IMR-90 (cell line): ENCODE measurements around the gene PRELID1. TPM values are rescaled to one million over a fixed set of nuclear protein-coding genes. Genes with fewer than 3 reads are reported as not detected.

Source experiments
- ATAC-seq: fragments of 200-7000 bp; cut with Tn5 transposase; 2 replicates; pipeline ENCODE4 v1.9.1; 2020; ENCODE audit warnings: low read depth, mild to moderate bottlenecking, moderate library complexity
- BruUV-seq: library from RNA; stranded (reverse); fragments of 400-500 nt; replicated peaks from 2 replicates; lab custom pipeline; 2021; lab: Mats Ljungman, UMichigan
- CTCF ChIA-PET: fragments of 300-600 bp; formaldehyde crosslinking; extraction: SDS; loops from one replicate; lab custom pipeline; 2021; ENCODE audit warnings: antibody characterized with exemption; lab: Yijun Ruan, JAX
- POLR2A ChIA-PET: fragments of 300-600 bp; sonication (Branson Sonifier 250); formaldehyde crosslinking; loops from one replicate; lab custom pipeline; 2022; ENCODE audit warnings: antibody characterized with exemption; ENCODE audit not compliant: unreplicated experiment; lab: Charles Lee
- DNase-seq: peaks from one replicate; pipeline ENCODE4 v3.0.0; 2013
- H2AFZ ChIP-seq: replicated peaks from 2 replicates; pipeline ENCODE3; 2013; ENCODE audit warnings: low read length, mild to moderate bottlenecking; ENCODE audit not compliant: poor library complexity
- H2AK5ac ChIP-seq: 2 replicates; pipeline ENCODE4 v1.6.1; 2013; ENCODE audit warnings: low read depth, low read length, inconsistent platforms
- H2AK9ac ChIP-seq: replicated peaks from 2 replicates; pipeline ENCODE3; 2013; ENCODE audit warnings: mild to moderate bottlenecking, low read depth, low read length, moderate library complexity; ENCODE audit not compliant: poor library complexity
- H2BK120ac ChIP-seq: 2 replicates; pipeline ENCODE4 v1.6.1; 2013; ENCODE audit warnings: low read depth, low read length, inconsistent platforms
- H2BK15ac ChIP-seq: 3 replicates; pipeline ENCODE4 v1.6.1; 2013; ENCODE audit warnings: low read depth, low read length, inconsistent platforms
- H2BK20ac ChIP-seq: 2 replicates; pipeline ENCODE4 v1.6.1; 2013; ENCODE audit warnings: low read depth, mild to moderate bottlenecking, inconsistent platforms, low read length, moderate library complexity
- H2BK5ac ChIP-seq: 2 replicates; pipeline ENCODE4 v1.6.1; 2013; ENCODE audit warnings: mild to moderate bottlenecking, low read depth, low read length, inconsistent platforms; ENCODE audit not compliant: poor library complexity, severe bottlenecking
- H3K14ac ChIP-seq: replicated peaks from 2 replicates; pipeline ENCODE4 v1.6.1; 2013; ENCODE audit warnings: low read depth, low read length, inconsistent platforms
- H3K18ac ChIP-seq: 2 replicates; pipeline ENCODE4 v1.6.1; 2013; ENCODE audit warnings: low read depth, low read length, control low read depth
- H3K23ac ChIP-seq: 2 replicates; pipeline ENCODE4 v1.6.1; 2013; ENCODE audit warnings: low read depth, low read length, inconsistent platforms
- H3K27ac ChIP-seq: 2 replicates; pipeline ENCODE4 v1.5.1; 2013; ENCODE audit warnings: mild to moderate bottlenecking, control low read depth, low read length; ENCODE audit not compliant: insufficient read depth
- H3K27me3 ChIP-seq: 2 replicates; pipeline ENCODE4 v1.6.1; 2013; ENCODE audit warnings: low read length; ENCODE audit not compliant: control insufficient read depth, insufficient read depth
- H3K36me3 ChIP-seq: 2 replicates; pipeline ENCODE4 v1.6.1; 2013; ENCODE audit warnings: low read length, mixed read lengths; ENCODE audit not compliant: control insufficient read depth, insufficient read depth
- H3K4ac ChIP-seq: 2 replicates; pipeline ENCODE4 v1.6.1; 2013; ENCODE audit warnings: low read depth, low read length, inconsistent platforms
- H3K4me1 ChIP-seq: 2 replicates; pipeline ENCODE4 v1.6.1; 2013; ENCODE audit warnings: low read length, mixed read lengths; ENCODE audit not compliant: control insufficient read depth, insufficient read depth
- H3K4me2 ChIP-seq: 2 replicates; pipeline ENCODE4 v1.6.1; 2013; ENCODE audit warnings: low read depth, mild to moderate bottlenecking, control low read depth, low read length, moderate library complexity
- H3K4me3 ChIP-seq: 2 replicates; pipeline ENCODE4 v1.5.1; 2013; ENCODE audit warnings: low read depth, mild to moderate bottlenecking, control low read depth, low read length, moderate library complexity; ENCODE audit not compliant: insufficient read depth
- H3K56ac ChIP-seq: 2 replicates; pipeline ENCODE4 v1.6.1; 2013; ENCODE audit warnings: low read length, inconsistent platforms; ENCODE audit not compliant: insufficient read depth; ENCODE audit errors: extremely low read depth
- H3K79me1 ChIP-seq, 2 experiments: 2 replicates each; pipeline ENCODE4 v1.6.1; 2013; ENCODE audit warnings: low read length in 2 of 2, inconsistent platforms in 1 of 2, low read depth in 1 of 2
- H3K9ac ChIP-seq: 2 replicates; pipeline ENCODE4 v1.6.1; 2013; ENCODE audit warnings: low read depth, low read length, control low read depth
- H3K9me1 ChIP-seq: 2 replicates; pipeline ENCODE4 v1.6.1; 2013; ENCODE audit warnings: low read length, inconsistent platforms; ENCODE audit not compliant: insufficient read depth
- H3K9me3 ChIP-seq: 2 replicates; pipeline ENCODE4 v1.6.1; 2013; ENCODE audit warnings: low read length; ENCODE audit not compliant: control insufficient read depth, insufficient read depth
- H4K20me1 ChIP-seq: 2 replicates; pipeline ENCODE4 v1.6.1; 2013; ENCODE audit warnings: low read length, inconsistent platforms; ENCODE audit not compliant: insufficient read depth
- H4K5ac ChIP-seq: 2 replicates; pipeline ENCODE4 v1.6.1; 2013; ENCODE audit warnings: mild to moderate bottlenecking, low read depth, low read length, control low read depth
- H4K8ac ChIP-seq, 2 experiments: 2 replicates each; pipeline ENCODE4 v1.6.1; 2013; ENCODE audit warnings: low read depth in 2 of 2, low read length in 2 of 2, control low read depth in 1 of 2, inconsistent platforms in 1 of 2
- H4K91ac ChIP-seq: 2 replicates; pipeline ENCODE4 v1.6.1; 2013; ENCODE audit warnings: low read depth, low read length, inconsistent platforms; ENCODE audit not compliant: insufficient read depth
- BHLHE40 ChIP-seq: fragments of 150-350 bp; IDR thresholded peaks from 2 replicates; pipeline ENCODE4 v1.6.1; 2016; ENCODE audit warnings: mild to moderate bottlenecking, low read depth, low read length
- CEBPB ChIP-seq: IDR thresholded peaks from 2 replicates; pipeline ENCODE4 v1.6.1; 2012; ENCODE audit warnings: low read depth, low read length, improper control_type of control experiment
- CHD1 ChIP-seq: IDR thresholded peaks from 2 replicates; pipeline ENCODE4 v1.6.1; 2012; ENCODE audit warnings: low read depth, low read length, improper control_type of control experiment
- FOS ChIP-seq: fragments of 150-350 bp; IDR thresholded peaks from 2 replicates; pipeline ENCODE4 v1.6.1; 2016; ENCODE audit warnings: low read depth, low read length
- MAFK ChIP-seq: IDR thresholded peaks from 2 replicates; pipeline ENCODE4 v1.6.1; 2012; ENCODE audit warnings: low read depth, low read length, improper control_type of control experiment
- MAZ ChIP-seq: IDR thresholded peaks from 2 replicates; pipeline ENCODE4 v1.6.1; 2012; ENCODE audit warnings: low read depth, mild to moderate bottlenecking, low read length, improper control_type of control experiment, moderate library complexity, borderline replicate concordance
- MXI1 ChIP-seq: IDR thresholded peaks from 2 replicates; pipeline ENCODE4 v1.6.1; 2012; ENCODE audit warnings: low read depth, mild to moderate bottlenecking, low read length, moderate library complexity, borderline replicate concordance
- NFE2L2 ChIP-seq: fragments of 150-350 bp; IDR thresholded peaks from 2 replicates; pipeline ENCODE4 v1.6.1; 2016; ENCODE audit warnings: low read depth, mild to moderate bottlenecking, low read length
- POLR2A ChIP-seq: IDR thresholded peaks from 2 replicates; pipeline ENCODE4 v1.6.1; 2012; ENCODE audit warnings: mild to moderate bottlenecking, low read depth, low read length
- RAD21 ChIP-seq: IDR thresholded peaks from 2 replicates; pipeline ENCODE4 v1.6.1; 2012; ENCODE audit warnings: low read length, improper control_type of control experiment
- RCOR1 ChIP-seq: IDR thresholded peaks from 2 replicates; pipeline ENCODE4 v1.6.1; 2012; ENCODE audit warnings: mild to moderate bottlenecking, low read length, improper control_type of control experiment; ENCODE audit not compliant: insufficient replicate concordance
- RFX5 ChIP-seq: IDR thresholded peaks from 2 replicates; pipeline ENCODE4 v1.8.0; 2012; ENCODE audit warnings: low read depth, mild to moderate bottlenecking, low read length, moderate library complexity
- SMC3 ChIP-seq: fragments of 150-350 bp; IDR thresholded peaks from 2 replicates; pipeline ENCODE4 v1.6.1; 2016; ENCODE audit warnings: low read depth, mild to moderate bottlenecking, antibody characterized with exemption, low read length, moderate library complexity
- WGBS, 2 experiments: methylation state at CpG; one replicate each; pipeline versions ENCODE4 v1.1.5 to v1.1.7; 2013; ENCODE audit warnings: missing lambda C conversion rate in 2 of 2; ENCODE audit not compliant: insufficient read length in 1 of 2; ENCODE audit errors: extremely low coverage in 2 of 2; 5-methylcytosine and 5-hydroxymethylcytosine counted together
- dilution Hi-C: fragments of 300-500 bp; cut with HindIII; formaldehyde crosslinking; loops from one replicate; pipeline ENCODE4 v1.14.3; 2018; ENCODE audit warnings: low sequenced_read_pairs; ENCODE audit not compliant: unreplicated experiment
- in situ Hi-C: fragments of 300-500 bp; cut with MboI; formaldehyde crosslinking; loops from 3 replicates; pipeline ENCODE4 v1.14.3; 2019; ENCODE audit warnings: low sequenced_read_pairs, inconsistent platforms, mixed read lengths
- intact Hi-C: fragments of 100-400 bp; cut with micrococcal nuclease; formaldehyde crosslinking; loops from 2 replicates; pipeline ENCODE4 v1.10.0; 2022
- polyA plus RNA-seq, 3 experiments: library from polyadenylated mRNA; depleted of rRNA; stranded (reverse); fragments of >200 nt; gene quantifications; 2 replicates each; pipeline ENCODE4 v1.2.3, GENCODE V29; 2012; ENCODE audit warnings: low replicate concordance in 1 of 3
- total RNA-seq: library from RNA; depleted of rRNA; stranded (reverse); fragments of >200 nt; gene quantifications from 2 replicates; pipeline ENCODE4 v1.2.3, GENCODE V29; 2012
- TF ChIP-seq, protein P1 (sequence below): fragments of 150-350 bp; IDR thresholded peaks from 2 replicates; pipeline ENCODE4 v1.6.1; 2016; ENCODE audit warnings: low read depth, mild to moderate bottlenecking, low read length, moderate library complexity, borderline replicate concordance
- TF ChIP-seq, protein P2 (sequence below): conservative IDR thresholded peaks from 2 replicates; pipeline ENCODE4 v1.5.1; 2012; ENCODE audit warnings: mild to moderate bottlenecking, low read depth, low read length, improper control_type of control experiment
- TF ChIP-seq, protein P3 (sequence below): fragments of 150-350 bp; IDR thresholded peaks from 2 replicates; pipeline ENCODE4 v1.6.1; 2017; ENCODE audit warnings: mild to moderate bottlenecking, antibody characterized with exemption, low read length, low read depth

The PRELID1 gene
- total and polyA plus RNA-seq, 2 of the 4 experiments (the other 2 are of a cell fraction) = 116 to 239 TPM

DNA sequence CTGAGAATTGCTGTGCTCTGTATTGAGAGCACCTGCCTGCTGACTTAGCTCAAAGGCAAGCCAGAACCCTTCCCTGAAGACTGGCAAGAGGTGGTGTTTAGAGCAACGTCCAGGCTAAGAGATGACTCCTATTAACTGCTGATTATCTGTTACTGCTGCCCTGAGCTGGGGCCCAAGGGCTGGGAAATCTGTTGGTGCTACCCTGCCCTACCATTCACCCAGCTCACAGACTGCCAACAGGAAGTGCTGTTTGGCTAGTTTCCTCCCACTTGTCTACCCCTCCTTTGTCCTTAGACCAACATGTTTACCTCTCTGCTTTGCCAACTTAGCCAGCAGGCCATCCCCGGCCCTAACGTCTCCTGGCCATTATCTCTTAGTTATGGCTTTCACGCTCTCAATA, 7.0 kb upstream of the PRELID1 start:
- Histone ChIP-seq H2BK5ac (no peak overlapping the region), H3K9ac (no peak overlapping the region), H3K79me1 (peaks cover 5 to 26% of the 10 kb centered on the region in 2 experiments), H4K8ac (no peak overlapping the region), H2AK5ac (no peak overlapping the region), H3K27ac (no peak overlapping the region), H2BK120ac (no peak overlapping the region), H2AK9ac (no peak overlapping the region), H3K4me2 (no peak overlapping the region), H3K27me3 (no peaks in the 10 kb centered on the region), H3K4me1 (peaks cover 5% of the 10 kb centered on the region; the same call in 1 of the 2 replicates), H4K20me1 (no peaks in the 10 kb centered on the region), H2BK20ac (no peak overlapping the region), H3K9me3 (no peaks in the 10 kb centered on the region), H3K23ac (no peak overlapping the region), H3K56ac (no peak overlapping the region), H3K4ac (no peak overlapping the region), H3K4me3 (no peak overlapping the region), H2BK15ac (no peak overlapping the region), H3K9me1 (0 out of 2 replicates have a peak, but pooled peaks cover under 1% of the 10 kb centered on the region), H4K91ac (no peak overlapping the region), H2AFZ (no peak overlapping the region), H3K18ac (no peak overlapping the region), H3K36me3 (peaks cover 50% of the 10 kb centered on the region), H4K5ac (no peak overlapping the region), H3K14ac (no peak overlapping the region)
- ChIA-PET POLR2A (no interaction called here), CTCF (interaction anchor here (1.4 to 2.6 kb wide), 2 partner anchors 12 to 13 kb away, joined by 3 to 8 read pairs; no protein-coding TSS in a partner anchor)
- dilution Hi-C loops = no loop called here
- WGBS, 2 experiments = 67% methylated on average over 1 of the region's 4 CpGs; no CpG with 5 or more reads in 1 of the 2 experiments
- no peak for TF ChIP-seq CEBPB
- TF ChIP-seq CHD1 = no peak
- TF ChIP-seq RFX5 = no peak
- no peak for TF ChIP-seq POLR2A
- TF ChIP-seq, protein P1, sequence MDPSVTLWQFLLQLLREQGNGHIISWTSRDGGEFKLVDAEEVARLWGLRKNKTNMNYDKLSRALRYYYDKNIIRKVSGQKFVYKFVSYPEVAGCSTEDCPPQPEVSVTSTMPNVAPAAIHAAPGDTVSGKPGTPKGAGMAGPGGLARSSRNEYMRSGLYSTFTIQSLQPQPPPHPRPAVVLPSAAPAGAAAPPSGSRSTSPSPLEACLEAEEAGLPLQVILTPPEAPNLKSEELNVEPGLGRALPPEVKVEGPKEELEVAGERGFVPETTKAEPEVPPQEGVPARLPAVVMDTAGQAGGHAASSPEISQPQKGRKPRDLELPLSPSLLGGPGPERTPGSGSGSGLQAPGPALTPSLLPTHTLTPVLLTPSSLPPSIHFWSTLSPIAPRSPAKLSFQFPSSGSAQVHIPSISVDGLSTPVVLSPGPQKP = no peak
- TF ChIP-seq RAD21 = no peak
- TF ChIP-seq, protein P2, sequence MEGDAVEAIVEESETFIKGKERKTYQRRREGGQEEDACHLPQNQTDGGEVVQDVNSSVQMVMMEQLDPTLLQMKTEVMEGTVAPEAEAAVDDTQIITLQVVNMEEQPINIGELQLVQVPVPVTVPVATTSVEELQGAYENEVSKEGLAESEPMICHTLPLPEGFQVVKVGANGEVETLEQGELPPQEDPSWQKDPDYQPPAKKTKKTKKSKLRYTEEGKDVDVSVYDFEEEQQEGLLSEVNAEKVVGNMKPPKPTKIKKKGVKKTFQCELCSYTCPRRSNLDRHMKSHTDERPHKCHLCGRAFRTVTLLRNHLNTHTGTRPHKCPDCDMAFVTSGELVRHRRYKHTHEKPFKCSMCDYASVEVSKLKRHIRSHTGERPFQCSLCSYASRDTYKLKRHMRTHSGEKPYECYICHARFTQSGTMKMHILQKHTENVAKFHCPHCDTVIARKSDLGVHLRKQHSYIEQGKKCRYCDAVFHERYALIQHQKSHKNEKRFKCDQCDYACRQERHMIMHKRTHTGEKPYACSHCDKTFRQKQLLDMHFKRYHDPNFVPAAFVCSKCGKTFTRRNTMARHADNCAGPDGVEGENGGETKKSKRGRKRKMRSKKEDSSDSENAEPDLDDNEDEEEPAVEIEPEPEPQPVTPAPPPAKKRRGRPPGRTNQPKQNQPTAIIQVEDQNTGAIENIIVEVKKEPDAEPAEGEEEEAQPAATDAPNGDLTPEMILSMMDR = no peak
- no peak for TF ChIP-seq RCOR1
- TF ChIP-seq MAZ = no peak
- TF ChIP-seq MAFK = no peak
- TF ChIP-seq SMC3 = no peak
- TF ChIP-seq FOS = no peak
- TF ChIP-seq, protein P3, sequence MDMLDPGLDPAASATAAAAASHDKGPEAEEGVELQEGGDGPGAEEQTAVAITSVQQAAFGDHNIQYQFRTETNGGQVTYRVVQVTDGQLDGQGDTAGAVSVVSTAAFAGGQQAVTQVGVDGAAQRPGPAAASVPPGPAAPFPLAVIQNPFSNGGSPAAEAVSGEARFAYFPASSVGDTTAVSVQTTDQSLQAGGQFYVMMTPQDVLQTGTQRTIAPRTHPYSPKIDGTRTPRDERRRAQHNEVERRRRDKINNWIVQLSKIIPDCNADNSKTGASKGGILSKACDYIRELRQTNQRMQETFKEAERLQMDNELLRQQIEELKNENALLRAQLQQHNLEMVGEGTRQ = no peak
- no peak for TF ChIP-seq BHLHE40
- no peak for TF ChIP-seq MXI1
- no peak for TF ChIP-seq NFE2L2
- no peak for DNase-seq
- in situ Hi-C loops = no loop called here
- no peak for ATAC-seq
- intact Hi-C loops = no loop called here
- BruUV-seq = no TSS peak
